Suprapubic skin (tissue), 4 donors: Measurements from ENCODE around the gene GNA15. TPM values are rescaled to one million over a fixed set of nuclear protein-coding genes. Genes with fewer than 3 reads are reported as not detected.

ENCODE experiments used
- DNase-seq, 2 donors: peaks; one replicate each; pipeline ENCODE4 v3.0.0-alpha.2; 2019; ENCODE audit warnings: low spot score in 2 of 2
- H3K27ac ChIP-seq: fragments of 200-600 bp; sonication (generic); one replicate; pipeline ENCODE4 v1.5.1; 2019
- H3K27me3 ChIP-seq: fragments of 200-600 bp; sonication (generic); one replicate; pipeline ENCODE4 v1.5.1; 2019
- H3K36me3 ChIP-seq: fragments of 200-600 bp; sonication (generic); one replicate; pipeline ENCODE4 v1.5.1; 2019
- H3K4me1 ChIP-seq: fragments of 200-600 bp; sonication (generic); one replicate; pipeline ENCODE4 v1.5.1; 2019
- H3K4me3 ChIP-seq: fragments of 200-600 bp; sonication (generic); one replicate; pipeline ENCODE4 v1.5.1; 2019; ENCODE audit warnings: mild to moderate bottlenecking
- H3K9me3 ChIP-seq: fragments of 200-600 bp; sonication (generic); one replicate; pipeline ENCODE4 v1.5.1; 2019
- EP300 ChIP-seq: sonication (generic); formaldehyde crosslinking; IDR thresholded peaks from one replicate; pipeline ENCODE4 v1.6.1; 2017; ENCODE audit warnings: antibody characterized with exemption
- POLR2A ChIP-seq, 2 donors: fragments of 450-650 bp; IDR thresholded peaks; one replicate each; pipeline ENCODE4 v1.6.1; 2017; ENCODE audit warnings: antibody characterized with exemption in 2 of 2, mild to moderate bottlenecking in 2 of 2, moderate library complexity in 2 of 2
- POLR2AphosphoS5 ChIP-seq, 3 donors: sonication (generic); formaldehyde crosslinking; IDR thresholded peaks; one replicate each; pipeline ENCODE4 v1.6.1; 2017; ENCODE audit warnings: antibody characterized with exemption in 3 of 3
- WGBS: methylation state at CpG from one replicate; pipeline ENCODE4 v1.1.5; 2018; 5-methylcytosine and 5-hydroxymethylcytosine counted together
- total RNA-seq, 4 donors: library from RNA; depleted of rRNA; stranded (reverse); fragments of >200 nt; gene quantifications; one replicate each; pipeline ENCODE4 v1.1.0, GENCODE V29; 2016
- TF ChIP-seq, protein P1 (sequence below), 2 donors: fragments of 200-600 bp in 1 of 2; fragments of 450-650 bp in 1 of 2; sonication (generic) in 1 of 2; IDR thresholded peaks; one replicate each; pipeline ENCODE4 v1.5.1; 2016 to 2019; ENCODE audit warnings: antibody characterized with exemption in 2 of 2, mild to moderate bottlenecking in 1 of 2, moderate library complexity in 1 of 2

The GNA15 gene
- total RNA-seq, 4 donors from 2014 or later: 29.9 to 117 (median 85.0) TPM

DNA sequence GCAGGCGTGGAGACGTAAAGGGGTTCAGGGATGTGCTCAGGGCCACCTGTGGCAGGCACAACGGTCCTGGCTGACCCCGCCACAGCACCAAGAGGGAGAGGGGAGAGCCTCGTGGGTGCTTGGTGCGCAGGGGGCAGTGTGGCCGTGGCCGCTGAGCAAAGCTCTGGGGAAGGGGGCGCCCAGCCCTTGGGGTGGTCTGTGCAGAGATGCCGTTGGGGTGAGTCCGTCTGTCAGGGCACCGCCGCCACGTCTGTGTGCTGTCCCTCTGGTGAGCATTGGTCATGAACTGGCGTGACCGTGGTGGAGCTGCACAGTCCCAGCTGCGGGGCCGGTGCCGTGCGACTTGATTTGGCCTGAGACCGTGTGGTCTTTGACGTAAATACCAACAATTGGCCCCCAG is 26.3 kb upstream of the GNA15 start:
- Histone ChIP-seq H3K4me1 (peaks cover 30% of the 10 kb centered on the region), H3K4me3 (no peak overlapping the region), H3K27ac (no peak overlapping the region), H3K9me3 (no peaks in the 10 kb centered on the region), H3K36me3 (peaks cover 36% of the 10 kb centered on the region), H3K27me3 (no peaks in the 10 kb centered on the region)
- 83% methylated on average over 12 of the region's 22 CpGs for WGBS
- TF ChIP-seq, protein P1, sequence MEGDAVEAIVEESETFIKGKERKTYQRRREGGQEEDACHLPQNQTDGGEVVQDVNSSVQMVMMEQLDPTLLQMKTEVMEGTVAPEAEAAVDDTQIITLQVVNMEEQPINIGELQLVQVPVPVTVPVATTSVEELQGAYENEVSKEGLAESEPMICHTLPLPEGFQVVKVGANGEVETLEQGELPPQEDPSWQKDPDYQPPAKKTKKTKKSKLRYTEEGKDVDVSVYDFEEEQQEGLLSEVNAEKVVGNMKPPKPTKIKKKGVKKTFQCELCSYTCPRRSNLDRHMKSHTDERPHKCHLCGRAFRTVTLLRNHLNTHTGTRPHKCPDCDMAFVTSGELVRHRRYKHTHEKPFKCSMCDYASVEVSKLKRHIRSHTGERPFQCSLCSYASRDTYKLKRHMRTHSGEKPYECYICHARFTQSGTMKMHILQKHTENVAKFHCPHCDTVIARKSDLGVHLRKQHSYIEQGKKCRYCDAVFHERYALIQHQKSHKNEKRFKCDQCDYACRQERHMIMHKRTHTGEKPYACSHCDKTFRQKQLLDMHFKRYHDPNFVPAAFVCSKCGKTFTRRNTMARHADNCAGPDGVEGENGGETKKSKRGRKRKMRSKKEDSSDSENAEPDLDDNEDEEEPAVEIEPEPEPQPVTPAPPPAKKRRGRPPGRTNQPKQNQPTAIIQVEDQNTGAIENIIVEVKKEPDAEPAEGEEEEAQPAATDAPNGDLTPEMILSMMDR (IDR thresholded peaks at IDR 0.05): no peak
- TF ChIP-seq POLR2A (IDR thresholded peaks at IDR 0.05) (no peak), POLR2AphosphoS5 (IDR thresholded peaks at IDR 0.05) (no peak), EP300 (no peak)
- DNase-seq: no peak

DNA sequence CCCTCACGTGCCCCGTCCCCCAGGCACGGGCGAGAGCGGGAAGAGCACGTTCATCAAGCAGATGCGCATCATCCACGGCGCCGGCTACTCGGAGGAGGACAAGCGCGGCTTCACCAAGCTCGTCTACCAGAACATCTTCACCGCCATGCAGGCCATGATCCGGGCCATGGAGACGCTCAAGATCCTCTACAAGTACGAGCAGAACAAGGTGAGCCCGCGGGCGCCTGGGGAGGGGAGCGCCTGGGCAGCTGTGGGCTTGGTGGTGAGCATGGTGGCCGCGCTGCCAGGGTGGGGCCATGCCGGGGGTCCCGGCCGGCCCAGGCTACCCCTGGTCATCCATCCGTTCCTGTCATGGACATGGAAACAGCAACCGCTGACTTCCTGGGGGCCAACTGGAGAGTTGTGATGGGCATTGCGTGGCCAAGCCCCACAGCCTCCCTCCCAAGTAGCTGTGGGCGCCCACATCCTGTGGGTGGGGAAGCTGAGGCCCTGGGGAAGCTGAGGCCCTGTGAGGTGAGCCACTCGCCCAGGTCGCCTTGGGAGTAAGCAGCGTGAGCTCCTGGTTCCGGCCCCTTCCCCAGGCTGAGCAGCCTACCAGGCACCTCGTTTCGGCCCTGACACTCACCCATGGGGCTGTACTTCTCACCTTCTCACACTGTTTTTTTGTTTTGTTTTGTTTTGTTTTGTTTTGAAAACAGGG is 25.6 kb upstream of the GNA15 start:
- H3K27me3 ChIP-seq: no peaks in the 10 kb centered on the region
- 95% methylated on average over 6 of the region's 37 CpGs for WGBS
- peaks cover 24% of the 10 kb centered on the region for H3K4me1 ChIP-seq
- peaks cover 43% of the 10 kb centered on the region for H3K36me3 ChIP-seq
- no peaks in the 10 kb centered on the region for H3K9me3 ChIP-seq
- no peak overlapping the region for H3K4me3 ChIP-seq
- DNase-seq: no peak
- TF ChIP-seq POLR2AphosphoS5 (IDR thresholded peaks at IDR 0.05): no peak
- no peak for TF ChIP-seq EP300
- TF ChIP-seq, protein P1 (IDR thresholded peaks at IDR 0.05): no peak
- no peak for TF ChIP-seq POLR2A (IDR thresholded peaks at IDR 0.05)
- H3K27ac ChIP-seq: no peak overlapping the region

DNA sequence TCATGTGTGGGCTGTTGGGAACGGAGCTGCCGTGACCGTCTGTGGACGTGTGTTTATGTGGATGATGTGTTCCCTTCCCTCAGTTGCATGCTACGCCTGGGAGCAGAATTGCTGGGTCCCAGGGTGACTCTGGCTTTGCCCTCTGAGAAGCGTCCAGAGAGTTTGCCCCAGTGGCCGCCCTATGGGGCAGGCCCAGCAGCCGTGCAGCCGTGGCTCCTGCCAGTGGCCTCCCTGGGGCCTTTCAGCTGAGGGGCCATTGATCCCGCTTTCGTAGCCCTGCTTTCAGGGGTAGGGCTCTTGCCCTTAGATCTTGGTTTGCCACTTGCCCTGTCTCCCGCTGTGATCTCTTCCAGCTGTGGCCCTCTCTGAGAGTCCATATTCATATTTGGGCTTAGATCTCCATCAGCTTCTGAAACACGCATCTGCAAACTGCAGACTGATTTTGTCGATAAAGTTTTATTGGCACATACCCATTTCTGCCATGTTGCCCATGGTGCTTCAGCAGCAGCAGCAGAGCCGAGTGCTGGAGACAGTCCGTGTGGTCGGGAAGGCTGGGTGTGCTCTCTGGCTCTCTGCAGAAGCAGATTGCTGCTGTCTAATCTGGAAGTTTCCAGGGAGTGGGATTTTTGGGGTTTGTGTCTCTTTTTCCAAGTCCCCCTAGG is 24.1 kb upstream of the GNA15 start:
- Histone ChIP-seq H3K4me1 (peaks cover 16% of the 10 kb centered on the region), H3K9me3 (no peaks in the 10 kb centered on the region), H3K36me3 (peaks cover 49% of the 10 kb centered on the region), H3K27me3 (no peaks in the 10 kb centered on the region), H3K27ac (no peak overlapping the region), H3K4me3 (no peak overlapping the region)
- no peak for DNase-seq
- WGBS: 96% methylated on average over 15 of the region's 17 CpGs
- TF ChIP-seq EP300 (no peak), POLR2AphosphoS5 (IDR thresholded peaks at IDR 0.05) (no peak), POLR2A (IDR thresholded peaks at IDR 0.05) (no peak)
- TF ChIP-seq, protein P1 (IDR thresholded peaks at IDR 0.05): no peak

DNA sequence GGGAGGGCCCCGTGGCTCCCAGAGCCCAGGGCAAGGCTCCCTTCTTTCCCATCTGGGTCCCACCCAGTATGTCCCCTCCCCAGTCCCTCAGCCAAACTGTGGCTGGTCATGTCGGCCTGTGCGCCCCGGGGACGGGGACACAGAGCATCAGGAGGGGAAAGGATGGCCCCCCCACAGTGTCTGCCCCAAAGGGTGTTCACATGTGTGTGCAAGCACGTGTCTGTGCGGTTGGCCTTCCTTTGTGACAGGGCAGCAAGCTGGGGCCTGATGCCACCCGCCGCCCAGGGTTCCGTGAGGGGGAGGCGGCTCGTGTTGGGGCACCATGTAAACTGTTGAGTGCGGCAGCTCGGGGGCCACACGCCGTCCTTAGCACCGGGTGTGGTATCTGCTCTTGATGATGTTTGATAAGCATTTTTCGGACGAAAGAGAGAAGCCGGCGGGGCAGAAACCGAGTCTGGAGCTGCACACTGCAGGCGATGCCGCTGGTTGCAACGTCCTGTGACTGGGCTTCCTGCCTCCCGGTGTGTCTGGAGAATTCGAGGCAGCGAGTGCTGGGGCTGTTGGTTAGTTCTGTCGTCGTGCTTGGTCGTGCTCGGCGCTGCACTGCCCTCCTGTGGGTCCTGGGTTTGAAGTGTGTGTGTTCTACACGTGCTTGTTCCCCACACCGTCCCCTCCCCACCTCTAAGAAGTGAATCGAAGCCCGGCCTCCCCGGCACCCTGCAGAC is 23.3 kb upstream of the GNA15 start:
- no peaks in the 10 kb centered on the region for H3K9me3 ChIP-seq
- no peak for DNase-seq
- 71% methylated on average over 31 of the region's 38 CpGs for WGBS
- H3K4me3 ChIP-seq: no peak overlapping the region
- peaks cover 51% of the 10 kb centered on the region for H3K36me3 ChIP-seq
- peaks cover 10% of the 10 kb centered on the region for H3K4me1 ChIP-seq
- no peak overlapping the region for H3K27ac ChIP-seq
- H3K27me3 ChIP-seq: no peaks in the 10 kb centered on the region
- TF ChIP-seq, protein P1 (IDR thresholded peaks at IDR 0.05): no peak
- no peak for TF ChIP-seq EP300
- TF ChIP-seq POLR2A (IDR thresholded peaks at IDR 0.05): no peak
- no peak for TF ChIP-seq POLR2AphosphoS5 (IDR thresholded peaks at IDR 0.05)
